HEK293 (cell line): ENCODE data around the gene MAML2.

ENCODE experiments used
- CTCF ChIA-PET: fragments of 350-600 bp; formaldehyde crosslinking; extraction: SDS; loops from one replicate; lab custom pipeline; 2021; ENCODE audit warnings: antibody characterized with exemption; lab: Yijun Ruan, JAX
- POLR2A ChIA-PET: fragments of 300-600 bp; formaldehyde crosslinking; extraction: SDS; loops from one replicate; lab custom pipeline; 2020; ENCODE audit warnings: antibody characterized with exemption, inconsistent platforms; lab: Yijun Ruan, JAX
- H3K27ac ChIP-seq: fragments of 200-500 bp; sonication (Bioruptor generic); 2 replicates; pipeline ENCODE4 v1.5.1; 2014; ENCODE audit warnings: low read depth, low read length, control low read depth, inconsistent platforms; ENCODE audit errors: extremely low read depth
- H3K36me3 ChIP-seq, 2 experiments: fragments of 200-500 bp in 1 of 2; sonication (Bioruptor generic) in 1 of 2; 1 replicate in 1 of 2; 2 replicates in 1 of 2; pipeline ENCODE4 v1.5.1; 2014 to 2017; ENCODE audit warnings: inconsistent platforms in 2 of 2, low read length in 2 of 2; ENCODE audit not compliant: control insufficient read depth in 2 of 2, insufficient read depth in 1 of 2
- H3K4me1 ChIP-seq: fragments of 200-500 bp; sonication (Bioruptor generic); 2 replicates; pipeline ENCODE4 v1.5.1; 2014; ENCODE audit warnings: mild to moderate bottlenecking, low read length, inconsistent platforms; ENCODE audit not compliant: control insufficient read depth, insufficient read depth
- H3K4me3 ChIP-seq: 2 replicates; pipeline ENCODE4 v1.5.1; 2011; ENCODE audit warnings: low read depth, mild to moderate bottlenecking, control low read depth, low read length, moderate library complexity
- H3K9me3 ChIP-seq: fragments of 200-500 bp; sonication (Bioruptor generic); 2 replicates; pipeline ENCODE4 v1.5.1; 2014; ENCODE audit warnings: low read depth, low read length, inconsistent platforms; ENCODE audit not compliant: control insufficient read depth, insufficient read depth
- FEZF1 ChIP-seq: fragments of 450-650 bp; formaldehyde crosslinking; IDR thresholded peaks from 2 replicates; pipeline ENCODE4 v1.5.1; 2016; ENCODE audit warnings: missing biosample characterization, missing genetic modification characterization
- IKZF3 ChIP-seq: fragments of 450-650 bp; IDR thresholded peaks from 2 replicates; pipeline ENCODE4 v1.5.0; 2018; ENCODE audit warnings: missing biosample characterization, mild to moderate bottlenecking, missing genetic modification characterization, moderate library complexity
- KLF1 ChIP-seq: fragments of 450-650 bp; formaldehyde crosslinking; IDR thresholded peaks from 2 replicates; pipeline ENCODE4 v1.5.1; 2016; ENCODE audit warnings: missing biosample characterization, missing genetic modification characterization
- KLF16 ChIP-seq: fragments of 450-650 bp; formaldehyde crosslinking; IDR thresholded peaks from 2 replicates; pipeline ENCODE4 v1.5.1; 2017; ENCODE audit warnings: missing biosample characterization, missing genetic modification characterization
- KLF9 ChIP-seq: fragments of 450-650 bp; formaldehyde crosslinking; IDR thresholded peaks from 2 replicates; pipeline ENCODE4 v1.5.1; 2016; ENCODE audit warnings: missing biosample characterization, missing genetic modification characterization, low read depth
- TRIM28 ChIP-seq: IDR thresholded peaks from 2 replicates; pipeline ENCODE4 v1.6.1; 2011; ENCODE audit warnings: low read length, control low read depth, borderline replicate concordance
- YY1 ChIP-seq: fragments of 450-650 bp; formaldehyde crosslinking; IDR thresholded peaks from 2 replicates; pipeline ENCODE4 v1.5.1; 2018; ENCODE audit warnings: missing biosample characterization, missing genetic modification characterization
- ZBTB10 ChIP-seq: fragments of 450-650 bp; formaldehyde crosslinking; IDR thresholded peaks from 2 replicates; pipeline ENCODE4 v1.5.1; 2016; ENCODE audit warnings: missing biosample characterization, missing genetic modification characterization
- ZBTB17 ChIP-seq: fragments of 450-650 bp; formaldehyde crosslinking; IDR thresholded peaks from 2 replicates; pipeline ENCODE4 v1.5.1; 2016; ENCODE audit warnings: missing biosample characterization, missing genetic modification characterization
- ZEB2 ChIP-seq: fragments of 450-650 bp; formaldehyde crosslinking; IDR thresholded peaks from 2 replicates; pipeline ENCODE4 v1.5.1; 2016; ENCODE audit warnings: missing biosample characterization, missing genetic modification characterization
- ZFHX2 ChIP-seq: fragments of 450-650 bp; formaldehyde crosslinking; conservative IDR thresholded peaks from 2 replicates; pipeline ENCODE4 v1.5.1; 2016; ENCODE audit warnings: missing biosample characterization, missing genetic modification characterization
- ZFP69B ChIP-seq: fragments of 450-650 bp; formaldehyde crosslinking; IDR thresholded peaks from 2 replicates; pipeline ENCODE4 v1.5.1; 2016; ENCODE audit warnings: missing biosample characterization, missing genetic modification characterization
- ZNF138 ChIP-seq: fragments of 450-650 bp; formaldehyde crosslinking; IDR thresholded peaks from 2 replicates; pipeline ENCODE4 v1.5.1; 2016; ENCODE audit warnings: missing biosample characterization, missing genetic modification characterization, borderline replicate concordance
- ZNF221 ChIP-seq: fragments of 450-650 bp; formaldehyde crosslinking; IDR thresholded peaks from 2 replicates; pipeline ENCODE4 v1.5.1; 2017; ENCODE audit warnings: missing biosample characterization, missing genetic modification characterization, borderline replicate concordance
- ZNF266 ChIP-seq: fragments of 450-650 bp; formaldehyde crosslinking; IDR thresholded peaks from 2 replicates; pipeline ENCODE4 v1.5.1; 2016; ENCODE audit warnings: missing biosample characterization, missing genetic modification characterization, low read depth
- ZNF274 ChIP-seq, 2 experiments: fragments of 200-500 bp in 1 of 2; fragments of 450-650 bp in 1 of 2; sonication (Bioruptor generic) in 1 of 2; formaldehyde crosslinking in 1 of 2; IDR thresholded peaks; 2 replicates each; pipeline versions ENCODE4 v1.5.1 to v1.6.1; 2014 to 2016; ENCODE audit warnings: borderline replicate concordance in 1 of 2, inconsistent platforms in 1 of 2, low read length in 1 of 2, missing biosample characterization in 1 of 2, missing genetic modification characterization in 1 of 2
- ZNF292 ChIP-seq: fragments of 450-650 bp; formaldehyde crosslinking; IDR thresholded peaks from 2 replicates; pipeline ENCODE4 v1.5.1; 2016; ENCODE audit warnings: low read depth, missing biosample characterization, missing genetic modification characterization, borderline replicate concordance
- ZNF302 ChIP-seq: fragments of 450-650 bp; formaldehyde crosslinking; IDR thresholded peaks from 2 replicates; pipeline ENCODE4 v1.5.1; 2016; ENCODE audit warnings: missing biosample characterization, missing genetic modification characterization, low read depth
- ZNF335 ChIP-seq: fragments of 450-650 bp; formaldehyde crosslinking; conservative IDR thresholded peaks from 2 replicates; pipeline ENCODE4 v1.5.1; 2016; ENCODE audit warnings: missing biosample characterization, missing genetic modification characterization
- ZNF350 ChIP-seq: fragments of 450-650 bp; formaldehyde crosslinking; IDR thresholded peaks from 2 replicates; pipeline ENCODE4 v1.5.0; 2017; ENCODE audit warnings: missing biosample characterization, mild to moderate bottlenecking, missing genetic modification characterization
- ZNF362 ChIP-seq: fragments of 450-650 bp; formaldehyde crosslinking; IDR thresholded peaks from 2 replicates; pipeline ENCODE4 v1.5.1; 2016; ENCODE audit warnings: missing biosample characterization, missing genetic modification characterization
- ZNF433 ChIP-seq: fragments of 450-650 bp; formaldehyde crosslinking; IDR thresholded peaks from 2 replicates; pipeline ENCODE4 v1.5.1; 2016; ENCODE audit warnings: missing biosample characterization, missing genetic modification characterization, low read depth
- ZNF488 ChIP-seq: fragments of 450-650 bp; formaldehyde crosslinking; IDR thresholded peaks from 2 replicates; pipeline ENCODE4 v1.5.1; 2016; ENCODE audit warnings: missing biosample characterization, missing genetic modification characterization
- ZNF510 ChIP-seq: fragments of 450-650 bp; formaldehyde crosslinking; IDR thresholded peaks from 2 replicates; pipeline ENCODE4 v1.5.1; 2018; ENCODE audit warnings: mild to moderate bottlenecking, missing genetic modification characterization, missing biosample characterization; ENCODE audit not compliant: insufficient replicate concordance
- ZNF530 ChIP-seq: fragments of 450-650 bp; formaldehyde crosslinking; IDR thresholded peaks from 2 replicates; pipeline ENCODE4 v1.5.1; 2016; ENCODE audit warnings: low read depth, missing biosample characterization, missing genetic modification characterization
- ZNF707 ChIP-seq: fragments of 450-650 bp; formaldehyde crosslinking; IDR thresholded peaks from 2 replicates; pipeline ENCODE4 v1.5.1; 2016; ENCODE audit warnings: missing biosample characterization, missing genetic modification characterization
- ZNF768 ChIP-seq: fragments of 450-650 bp; formaldehyde crosslinking; IDR thresholded peaks from 2 replicates; pipeline ENCODE4 v1.5.1; 2018; ENCODE audit warnings: missing biosample characterization, mild to moderate bottlenecking, missing genetic modification characterization
- ZNF776 ChIP-seq: fragments of 450-650 bp; formaldehyde crosslinking; IDR thresholded peaks from 2 replicates; pipeline ENCODE4 v1.5.0; 2017; ENCODE audit warnings: missing biosample characterization, missing genetic modification characterization, borderline replicate concordance
- ZNF791 ChIP-seq: fragments of 450-650 bp; formaldehyde crosslinking; IDR thresholded peaks from 2 replicates; pipeline ENCODE4 v1.5.1; 2016; ENCODE audit warnings: missing biosample characterization, missing genetic modification characterization
- ZSCAN5A ChIP-seq: fragments of 450-650 bp; formaldehyde crosslinking; IDR thresholded peaks from 2 replicates; pipeline ENCODE4 v1.5.1; 2016; ENCODE audit warnings: missing biosample characterization, missing genetic modification characterization

MAML2 gene

GRCh38 chr11:96275801-96276594 is 67.0 kb downstream of the MAML2 start:
- POLR2A ChIA-PET, result interaction anchor here (0.5 kb wide), 1 partner anchor 113 kb away, joined by 3 read pairs; no protein-coding TSS in a partner anchor
- H3K4me1 ChIP-seq, result peaks cover 9% of the 10 kb centered on the region
- H3K27ac ChIP-seq, result no peak overlapping the region
- H3K9me3 ChIP-seq, result no peaks in the 10 kb centered on the region
- no peak overlapping the region for H3K4me3 ChIP-seq
- H3K36me3 ChIP-seq, result no peaks in the 10 kb centered on the region
- TF ChIP-seq ZNF221 (no peak), ZNF266 (no peak), ZFHX2 (tag by site-specific recombination) (no peak), ZNF768 (tag by site-specific recombination) (no peak), ZEB2 (tag by site-specific recombination) (no peak), ZBTB10 (no peak), ZNF791 (tag by site-specific recombination) (no peak), ZBTB17 (tag by site-specific recombination) (no peak), ZNF274 (IDR thresholded peaks at IDR 0.05; ENCODE audit: low read length) (no peak), ZNF274 (tag by site-specific recombination; IDR thresholded peaks at IDR 0.05; ENCODE audit: borderline replicate concordance) (no peak), ZNF350 (tag by site-specific recombination) (no peak), KLF16 (tag by site-specific recombination) (no peak), ZNF292 (tag by site-specific recombination) (no peak), YY1 (no peak), ZNF138 (tag by site-specific recombination) (no peak), ZNF335 (tag by site-specific recombination) (no peak), KLF9 (tag by site-specific recombination) (no peak)
- CTCF ChIA-PET, result interaction anchor here (0.5 to 0.6 kb wide), 2 partner anchors 440 to 995 kb away, joined by 3 read pairs; no protein-coding TSS in a partner anchor

GRCh38 chr11:96273507-96273906 is 69.5 kb downstream of the MAML2 start:
- Histone ChIP-seq H3K9me3 (no peaks in the 10 kb centered on the region), H3K4me1 (peaks cover 9% of the 10 kb centered on the region), H3K36me3 (no peaks in the 10 kb centered on the region), H3K4me3 (no peak overlapping the region), H3K27ac (no peak overlapping the region)
- CTCF ChIA-PET, result interaction anchor here (1.3 kb wide), 1 partner anchor 69 kb away, joined by 3 read pairs; the partner anchor contains the start of gene MAML2
- POLR2A ChIA-PET, result no interaction called here
- TF ChIP-seq FEZF1 (tag by site-specific recombination), result no peak
- no peak for TF ChIP-seq KLF9 (tag by site-specific recombination)
- no peak for TF ChIP-seq ZNF488 (tag by site-specific recombination)
- TF ChIP-seq TRIM28, result no peak
- TF ChIP-seq ZNF362 (tag by site-specific recombination), result no peak
- TF ChIP-seq ZNF510 (tag by site-specific recombination), result no peak
- TF ChIP-seq ZFP69B (tag by site-specific recombination), result no peak
- TF ChIP-seq ZSCAN5A, result no peak
- TF ChIP-seq ZNF707, result no peak
- TF ChIP-seq ZNF530 (tag by site-specific recombination), result no peak
- TF ChIP-seq KLF1, result no peak
- no peak for TF ChIP-seq ZNF776
- TF ChIP-seq ZNF433 (tag by site-specific recombination), result no peak
- no peak for TF ChIP-seq IKZF3 (tag by site-specific recombination)
- TF ChIP-seq ZNF302 (tag by site-specific recombination), result no peak
